ENCODE measurements around the gene LHCGR.
"Not testable (repeated sequence)": the region's sequence is repeated elsewhere in the genome, so short reads cannot be mapped to it uniquely, and the experiment has no call there.

Gene LHCGR

DNA sequence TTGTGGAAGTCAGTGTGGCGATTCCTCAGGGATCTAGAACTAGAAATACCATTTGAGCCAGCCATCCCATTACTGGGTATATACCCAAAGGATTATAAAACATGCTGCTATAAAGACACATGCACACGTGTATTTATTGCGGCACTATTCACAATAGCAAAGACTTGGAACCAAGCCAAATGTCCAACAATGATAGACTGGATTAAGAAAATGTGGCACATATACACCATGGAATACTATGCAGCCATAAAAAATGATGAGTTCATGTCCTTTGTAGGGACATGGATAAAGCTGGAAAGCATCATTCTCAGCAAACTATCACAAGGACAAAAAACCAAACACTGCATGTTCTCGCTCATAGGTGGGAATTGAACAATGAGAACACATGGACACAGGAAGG lies 16.3 kb downstream of the LHCGR start:
- not testable (repeated sequence) for H3K79me1 ChIP-seq (ENCODE audit: low read length); H3K27ac ChIP-seq (ENCODE audit: low read depth, low read length); H3K23ac ChIP-seq (ENCODE audit: low read length); H2BK120ac ChIP-seq (ENCODE audit: low read depth, low read length); H2AK5ac ChIP-seq (ENCODE audit: low read length); H3K27me3 ChIP-seq (ENCODE audit: insufficient read depth, low read length, poor library complexity); H4K5ac ChIP-seq (ENCODE audit: low read length); H2BK5ac ChIP-seq (ENCODE audit: low read length); H3K36me3 ChIP-seq (ENCODE audit: control insufficient read depth, insufficient read depth, low read length); H4K8ac ChIP-seq (ENCODE audit: low read depth, low read length); H2BK15ac ChIP-seq (replicated peaks; ENCODE audit: low read depth); H3K4ac ChIP-seq (ENCODE audit: low read depth, low read length); DNase-seq; H3K4me3 ChIP-seq (ENCODE audit: low read length); H3K9ac ChIP-seq (ENCODE audit: low read length); H3K4me2 ChIP-seq (ENCODE audit: low read length); H3K56ac ChIP-seq (ENCODE audit: low read length); H3K4me1 ChIP-seq (ENCODE audit: control insufficient read depth, low read depth, low read length); H3K18ac ChIP-seq (ENCODE audit: low read length); H3K79me2 ChIP-seq (ENCODE audit: control insufficient read depth, insufficient read depth, low read length)
- WGBS (ENCODE audit: extremely low coverage, insufficient coverage, low lambda C conversion rate): no CpG with 5 or more reads among the region's 4 CpGs

DNA sequence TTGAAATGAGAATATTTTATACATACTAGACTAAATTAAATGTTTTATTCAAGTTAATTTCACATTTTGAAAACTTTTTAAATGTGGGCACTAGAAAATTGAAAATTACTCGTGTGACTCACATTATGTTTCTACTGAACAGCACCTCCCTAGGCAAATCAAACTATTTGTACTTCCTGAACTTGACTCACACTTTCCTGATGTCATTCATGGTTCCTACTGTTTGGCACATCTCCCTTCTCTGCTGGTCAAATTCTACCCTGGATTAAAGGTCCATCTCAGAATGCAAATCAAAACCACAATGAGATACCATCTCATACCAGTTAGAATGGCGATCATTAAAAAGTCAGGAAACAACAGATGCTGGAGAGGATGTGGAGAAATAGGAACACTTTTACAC lies 16.7 kb downstream of the LHCGR start:
- Histone ChIP-seq H3K4me2 (ENCODE audit: low read length) (no peak overlapping the region), H3K9ac (ENCODE audit: low read length) (no peak overlapping the region), H3K27ac (ENCODE audit: low read depth, low read length) (no peak overlapping the region), H2BK5ac (ENCODE audit: low read length) (no peak overlapping the region), H3K56ac (ENCODE audit: low read length) (no peak overlapping the region), H2BK15ac (replicated peaks; ENCODE audit: low read depth) (no peak overlapping the region), H2AK5ac (ENCODE audit: low read length) (no peak overlapping the region), H3K4me3 (ENCODE audit: low read length) (no peak overlapping the region), H3K23ac (ENCODE audit: low read length) (no peak overlapping the region), H3K4me1 (ENCODE audit: control insufficient read depth, low read depth, low read length) (no peaks in the 10 kb centered on the region), H3K27me3 (ENCODE audit: insufficient read depth, low read length, poor library complexity) (no peaks in the 10 kb centered on the region), H3K79me1 (ENCODE audit: low read length) (no peaks in the 10 kb centered on the region), H4K8ac (ENCODE audit: low read depth, low read length) (no peak overlapping the region), H3K4ac (ENCODE audit: low read depth, low read length) (no peak overlapping the region), H2BK120ac (ENCODE audit: low read depth, low read length) (no peak overlapping the region), H3K36me3 (ENCODE audit: control insufficient read depth, insufficient read depth, low read length) (no peaks in the 10 kb centered on the region), H3K79me2 (ENCODE audit: control insufficient read depth, insufficient read depth, low read length) (no peaks in the 10 kb centered on the region), H3K18ac (ENCODE audit: low read length) (no peak overlapping the region), H4K5ac (ENCODE audit: low read length) (no peak overlapping the region)
- WGBS (ENCODE audit: extremely low coverage, insufficient coverage, low lambda C conversion rate): no CpG with 5 or more reads among the region's 2 CpGs
- DNase-seq: no peak

GRCh38 chr2:48736251-48736650 lies 19.3 kb downstream of the LHCGR start:
- no peak overlapping the region for H2BK5ac ChIP-seq (ENCODE audit: low read length)
- no peaks in the 10 kb centered on the region for H3K36me3 ChIP-seq (ENCODE audit: control insufficient read depth, insufficient read depth, low read length)
- H3K4me2 ChIP-seq (ENCODE audit: low read length): no peak overlapping the region
- no peak overlapping the region for H2BK120ac ChIP-seq (ENCODE audit: low read depth, low read length)
- H3K18ac ChIP-seq (ENCODE audit: low read length): no peak overlapping the region
- H4K5ac ChIP-seq (ENCODE audit: low read length): no peak overlapping the region
- H3K56ac ChIP-seq (ENCODE audit: low read length): no peak overlapping the region
- H2AK5ac ChIP-seq (ENCODE audit: low read length): no peak overlapping the region
- H3K79me1 ChIP-seq (ENCODE audit: low read length): no peaks in the 10 kb centered on the region
- H3K23ac ChIP-seq (ENCODE audit: low read length): no peak overlapping the region
- no peak overlapping the region for H3K9ac ChIP-seq (ENCODE audit: low read length)
- no peak for DNase-seq
- no CpG with 5 or more reads among the region's 2 CpGs for WGBS (ENCODE audit: extremely low coverage, insufficient coverage, low lambda C conversion rate)
- H3K79me2 ChIP-seq (ENCODE audit: control insufficient read depth, insufficient read depth, low read length): no peaks in the 10 kb centered on the region
- no peak overlapping the region for H3K27ac ChIP-seq (ENCODE audit: low read depth, low read length)
- H2BK15ac ChIP-seq (replicated peaks; ENCODE audit: low read depth): no peak overlapping the region
- no peak overlapping the region for H3K4me3 ChIP-seq (ENCODE audit: low read length)
- no peak overlapping the region for H3K4ac ChIP-seq (ENCODE audit: low read depth, low read length)
- no peaks in the 10 kb centered on the region for H3K4me1 ChIP-seq (ENCODE audit: control insufficient read depth, low read depth, low read length)
- no peaks in the 10 kb centered on the region for H3K27me3 ChIP-seq (ENCODE audit: insufficient read depth, low read length, poor library complexity)
- no peak overlapping the region for H4K8ac ChIP-seq (ENCODE audit: low read depth, low read length)

DNA sequence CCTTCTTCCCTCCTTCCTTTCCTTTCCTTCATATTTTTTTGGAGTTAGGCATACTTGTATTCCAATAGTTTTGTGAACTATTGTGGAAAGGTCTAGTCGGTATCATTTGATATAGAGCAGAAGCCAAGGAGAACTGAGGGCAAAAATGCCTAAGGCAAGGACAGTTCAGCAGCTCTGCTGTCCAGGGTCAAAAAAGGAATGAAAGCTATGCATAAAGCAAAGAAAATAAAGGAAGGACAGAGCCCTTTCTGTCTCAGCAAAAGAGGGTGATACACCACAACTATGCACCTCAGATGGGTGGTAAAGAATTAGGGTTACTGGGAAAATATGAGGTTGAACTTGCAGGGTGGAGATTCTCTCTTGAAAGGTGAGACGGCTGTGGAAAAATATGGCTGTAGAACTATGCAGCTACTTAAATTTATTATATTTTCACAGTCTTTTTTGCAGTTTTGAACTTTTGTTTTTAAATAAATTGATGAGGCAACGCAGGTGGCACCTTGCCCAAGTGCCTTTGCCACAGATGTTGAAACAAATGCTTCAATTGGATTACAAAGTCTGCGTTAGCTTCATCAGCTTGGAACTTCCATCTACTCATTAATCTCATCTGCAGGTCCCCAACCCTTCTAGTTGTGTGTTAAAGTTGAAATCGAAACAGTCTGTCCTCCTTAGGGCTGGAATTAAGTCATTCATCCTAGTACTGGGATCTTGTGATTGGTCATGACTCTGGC lies 20.8 kb downstream of the LHCGR start:
- H3K27ac ChIP-seq (ENCODE audit: low read depth, low read length): no peak overlapping the region
- H3K23ac ChIP-seq (ENCODE audit: low read length): no peak overlapping the region
- no peak for DNase-seq
- no peak overlapping the region for H3K4me3 ChIP-seq (ENCODE audit: low read length)
- no peaks in the 10 kb centered on the region for H3K79me1 ChIP-seq (ENCODE audit: low read length)
- WGBS (ENCODE audit: extremely low coverage, insufficient coverage, low lambda C conversion rate): no CpG with 5 or more reads among the region's 5 CpGs
- no peak overlapping the region for H3K4ac ChIP-seq (ENCODE audit: low read depth, low read length)
- no peak overlapping the region for H2BK15ac ChIP-seq (replicated peaks; ENCODE audit: low read depth)
- H3K36me3 ChIP-seq (ENCODE audit: control insufficient read depth, insufficient read depth, low read length): no peaks in the 10 kb centered on the region
- H2BK5ac ChIP-seq (ENCODE audit: low read length): no peak overlapping the region
- no peak overlapping the region for H3K56ac ChIP-seq (ENCODE audit: low read length)
- no peak overlapping the region for H3K9ac ChIP-seq (ENCODE audit: low read length)
- no peaks in the 10 kb centered on the region for H3K4me1 ChIP-seq (ENCODE audit: control insufficient read depth, low read depth, low read length)
- no peaks in the 10 kb centered on the region for H3K79me2 ChIP-seq (ENCODE audit: control insufficient read depth, insufficient read depth, low read length)
- H4K8ac ChIP-seq (ENCODE audit: low read depth, low read length): no peak overlapping the region
- no peak overlapping the region for H4K5ac ChIP-seq (ENCODE audit: low read length)
- H3K18ac ChIP-seq (ENCODE audit: low read length): no peak overlapping the region
- H3K4me2 ChIP-seq (ENCODE audit: low read length): no peak overlapping the region
- H2AK5ac ChIP-seq (ENCODE audit: low read length): no peak overlapping the region
- H3K27me3 ChIP-seq (ENCODE audit: insufficient read depth, low read length, poor library complexity): no peaks in the 10 kb centered on the region
- no peak overlapping the region for H2BK120ac ChIP-seq (ENCODE audit: low read depth, low read length)

GRCh38 chr2:48733067-48733503 lies 22.4 kb downstream of the LHCGR start:
- H3K23ac ChIP-seq (ENCODE audit: low read length): no peak overlapping the region
- H3K79me2 ChIP-seq (ENCODE audit: control insufficient read depth, insufficient read depth, low read length): no peaks in the 10 kb centered on the region
- no CpG with 5 or more reads among the region's 2 CpGs for WGBS (ENCODE audit: extremely low coverage, insufficient coverage, low lambda C conversion rate)
- no peak overlapping the region for H2BK120ac ChIP-seq (ENCODE audit: low read depth, low read length)
- H3K27me3 ChIP-seq (ENCODE audit: insufficient read depth, low read length, poor library complexity): no peaks in the 10 kb centered on the region
- H3K4me3 ChIP-seq (ENCODE audit: low read length): no peak overlapping the region
- H4K8ac ChIP-seq (ENCODE audit: low read depth, low read length): no peak overlapping the region
- H2BK5ac ChIP-seq (ENCODE audit: low read length): no peak overlapping the region
- no peak overlapping the region for H3K27ac ChIP-seq (ENCODE audit: low read depth, low read length)
- H3K79me1 ChIP-seq (ENCODE audit: low read length): no peaks in the 10 kb centered on the region
- no peak overlapping the region for H3K4ac ChIP-seq (ENCODE audit: low read depth, low read length)
- H3K4me2 ChIP-seq (ENCODE audit: low read length): no peak overlapping the region
- no peak overlapping the region for H3K56ac ChIP-seq (ENCODE audit: low read length)
- H2AK5ac ChIP-seq (ENCODE audit: low read length): no peak overlapping the region
- no peak for DNase-seq
- H3K36me3 ChIP-seq (ENCODE audit: control insufficient read depth, insufficient read depth, low read length): no peaks in the 10 kb centered on the region
- H3K18ac ChIP-seq (ENCODE audit: low read length): no peak overlapping the region
- H3K4me1 ChIP-seq (ENCODE audit: control insufficient read depth, low read depth, low read length): no peaks in the 10 kb centered on the region
- no peak overlapping the region for H2BK15ac ChIP-seq (replicated peaks; ENCODE audit: low read depth)
- no peak overlapping the region for H4K5ac ChIP-seq (ENCODE audit: low read length)
- no peak overlapping the region for H3K9ac ChIP-seq (ENCODE audit: low read length)

GRCh38 chr2:48728840-48729239 lies 26.7 kb downstream of the LHCGR start:
- no peak overlapping the region for H3K4me2 ChIP-seq (ENCODE audit: low read length)
- H3K79me1 ChIP-seq (ENCODE audit: low read length): no peaks in the 10 kb centered on the region
- no peak overlapping the region for H2AK5ac ChIP-seq (ENCODE audit: low read length)
- no peaks in the 10 kb centered on the region for H3K79me2 ChIP-seq (ENCODE audit: control insufficient read depth, insufficient read depth, low read length)
- no peak for DNase-seq
- no peaks in the 10 kb centered on the region for H3K27me3 ChIP-seq (ENCODE audit: insufficient read depth, low read length, poor library complexity)
- no peak overlapping the region for H3K56ac ChIP-seq (ENCODE audit: low read length)
- H2BK120ac ChIP-seq (ENCODE audit: low read depth, low read length): no peak overlapping the region
- no peak overlapping the region for H3K4me3 ChIP-seq (ENCODE audit: low read length)
- H3K4ac ChIP-seq (ENCODE audit: low read depth, low read length): no peak overlapping the region
- H2BK15ac ChIP-seq (replicated peaks; ENCODE audit: low read depth): no peak overlapping the region
- H4K8ac ChIP-seq (ENCODE audit: low read depth, low read length): no peak overlapping the region
- no peak overlapping the region for H3K23ac ChIP-seq (ENCODE audit: low read length)
- no peaks in the 10 kb centered on the region for H3K4me1 ChIP-seq (ENCODE audit: control insufficient read depth, low read depth, low read length)
- no peak overlapping the region for H4K5ac ChIP-seq (ENCODE audit: low read length)
- H3K9ac ChIP-seq (ENCODE audit: low read length): no peak overlapping the region
- H2BK5ac ChIP-seq (ENCODE audit: low read length): no peak overlapping the region
- no peak overlapping the region for H3K18ac ChIP-seq (ENCODE audit: low read length)
- H3K27ac ChIP-seq (ENCODE audit: low read depth, low read length): no peak overlapping the region
- no peaks in the 10 kb centered on the region for H3K36me3 ChIP-seq (ENCODE audit: control insufficient read depth, insufficient read depth, low read length)
